SK-MEL-5 (cell line): ENCODE measurements around the gene GPHN. TPM values are rescaled to one million over a fixed set of nuclear protein-coding genes. Genes with fewer than 3 reads are reported as not detected.

Source experiments
- DNase-seq: peaks from one replicate; pipeline ENCODE4 v3.0.0-alpha.2; 2016; ENCODE audit warnings: low read depth, low spot score
- in situ Hi-C: cut with HindIII; loops from 2 replicates; pipeline ENCODE4 v1.10.0; 2016; ENCODE audit warnings: low sequenced_read_pairs, high pct_unique_total_duplicates, low pct_unique_long_range_greater_than_20kb
- polyA plus RNA-seq, 2 experiments: library from polyadenylated mRNA; depleted of rRNA; stranded (reverse); fragments of >200 nt; gene quantifications; 2 replicates each; pipeline ENCODE4 v1.2.3, GENCODE V29; 2015
- total RNA-seq: library from RNA; depleted of rRNA; stranded (reverse); fragments of >200 nt; shearing (Covaris generic); gene quantifications from 2 replicates; pipeline ENCODE4 v1.2.3, GENCODE V29; 2014; rRNA removed

GPHN gene
- 28.6 and 29.4 TPM in 2 replicates for total RNA-seq
- polyA plus RNA-seq (2015; cell fraction: cytosol; rRNA removed), result 27.1 and 63.7 TPM in 2 replicates
- polyA plus RNA-seq (2015; cell fraction: nucleus; rRNA removed), result 10.3 and 23.0 TPM in 2 replicates

DNA sequence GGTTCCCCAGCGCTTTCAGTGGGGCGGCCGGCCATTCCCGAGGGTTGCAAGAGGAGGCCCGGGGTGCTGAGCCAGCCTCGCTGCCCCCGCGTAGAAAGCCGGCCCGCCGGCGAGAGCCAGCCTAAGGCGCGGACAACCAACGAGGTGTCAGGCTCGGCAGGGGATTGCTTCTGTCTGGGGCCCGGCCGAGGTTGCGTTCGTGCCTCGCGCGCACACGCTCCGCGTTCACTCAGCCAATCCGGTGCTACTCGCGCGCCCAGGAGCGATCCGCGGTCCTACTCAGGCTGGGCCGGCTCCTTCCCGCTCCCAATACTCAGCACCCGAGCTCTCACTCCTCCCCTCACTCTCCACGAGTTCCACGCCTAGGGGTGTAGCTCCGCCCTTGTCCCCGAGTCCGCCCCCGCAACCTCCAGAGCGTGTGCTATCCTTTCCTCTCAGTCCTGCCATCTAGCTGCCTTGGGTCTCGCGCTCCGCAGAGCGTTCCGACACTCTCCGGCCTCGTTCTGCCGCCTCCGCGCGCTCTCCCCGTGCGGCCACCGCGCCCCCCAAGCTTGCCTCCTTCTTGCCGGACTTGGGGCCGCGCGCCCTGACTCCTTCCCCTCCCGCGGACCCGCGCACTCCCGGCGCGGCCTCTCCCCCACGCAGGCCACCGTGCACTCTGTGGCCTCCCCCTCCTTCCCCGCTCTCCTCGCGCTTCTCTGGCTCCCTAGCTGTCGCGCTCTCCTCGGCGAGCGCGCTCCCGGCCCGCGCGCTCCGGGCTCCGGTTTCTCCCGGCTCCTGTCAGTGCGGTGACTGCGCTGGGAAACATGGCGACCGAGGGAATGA is at the start of gene GPHN:
GPHN (plus strand) TSS at position 426 of the 825 bp plus-strand sequence.
- in situ Hi-C loops, result no loop called here
- peak; percentile 98 for DNase-seq

DNA sequence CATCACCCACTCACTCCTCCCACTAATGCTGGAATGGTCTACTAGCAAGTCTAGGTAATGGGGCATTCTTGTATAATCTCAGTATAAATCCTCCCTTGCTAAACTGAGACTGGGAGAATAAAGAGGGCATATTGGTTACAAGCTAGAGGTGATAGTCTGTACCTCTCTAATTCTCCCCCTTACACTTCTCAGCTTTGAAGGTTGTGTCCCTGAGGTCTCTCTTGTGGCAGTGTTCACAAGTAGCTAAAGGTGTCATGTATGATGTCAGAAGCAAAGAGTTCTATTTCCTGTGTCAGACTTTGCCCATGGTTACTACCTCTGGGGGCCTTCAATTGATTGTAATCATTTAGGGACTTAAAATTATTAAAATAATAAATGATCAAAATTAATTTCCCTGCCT is 48.3 kb upstream of the GPHN start:
- in situ Hi-C loops, result no loop called here
- DNase-seq, result no peak

DNA sequence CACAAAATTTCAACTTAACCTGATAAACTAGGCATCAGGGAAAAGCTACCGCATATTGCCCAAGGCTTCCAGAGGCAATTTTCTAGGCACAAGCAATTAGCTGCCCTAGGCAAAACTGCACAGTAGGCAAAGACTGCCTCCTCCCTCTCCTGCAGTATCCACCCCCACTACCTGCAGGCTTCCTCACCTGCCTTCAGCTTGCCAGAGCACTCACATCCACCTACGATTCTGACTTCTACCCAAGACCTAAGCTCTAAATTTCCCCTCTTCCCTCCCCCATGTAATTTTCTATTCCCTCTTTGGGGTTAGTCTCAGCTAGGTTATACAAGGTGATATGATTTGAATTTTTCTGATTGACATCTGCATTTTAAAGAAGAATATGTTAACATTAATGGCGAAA is 43.7 kb upstream of the GPHN start:
- DNase-seq, result no peak
- in situ Hi-C loops, result no loop called here

DNA sequence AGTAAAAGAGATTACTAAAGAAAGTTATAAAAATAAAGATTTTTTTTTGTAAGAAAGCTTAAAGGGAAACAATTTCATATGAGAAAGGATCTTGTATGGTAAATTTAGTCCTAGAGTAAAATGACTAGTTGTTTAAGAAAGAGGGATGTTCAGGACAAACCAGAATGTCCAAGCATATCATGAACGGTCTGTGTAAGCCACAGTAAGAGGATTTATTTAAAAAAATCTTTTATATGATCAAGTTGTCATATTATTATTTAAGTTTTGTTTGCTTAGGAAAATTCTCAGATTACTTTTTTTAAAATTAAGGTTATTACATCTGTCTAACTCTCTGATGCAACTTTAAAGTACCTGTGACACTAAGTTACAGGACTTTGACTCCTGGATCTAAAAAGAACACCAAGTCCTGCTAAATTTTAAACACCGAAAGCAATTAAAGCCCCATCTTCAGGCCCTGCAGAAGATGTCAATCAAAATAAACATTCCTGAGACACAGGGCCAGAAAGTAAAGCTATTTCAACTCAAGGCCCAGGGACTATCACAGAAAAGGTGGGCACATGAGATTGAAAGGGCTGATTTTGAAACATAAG is 39.1 kb upstream of the GPHN start:
- no peak for DNase-seq
- in situ Hi-C loops, result no loop called here

DNA sequence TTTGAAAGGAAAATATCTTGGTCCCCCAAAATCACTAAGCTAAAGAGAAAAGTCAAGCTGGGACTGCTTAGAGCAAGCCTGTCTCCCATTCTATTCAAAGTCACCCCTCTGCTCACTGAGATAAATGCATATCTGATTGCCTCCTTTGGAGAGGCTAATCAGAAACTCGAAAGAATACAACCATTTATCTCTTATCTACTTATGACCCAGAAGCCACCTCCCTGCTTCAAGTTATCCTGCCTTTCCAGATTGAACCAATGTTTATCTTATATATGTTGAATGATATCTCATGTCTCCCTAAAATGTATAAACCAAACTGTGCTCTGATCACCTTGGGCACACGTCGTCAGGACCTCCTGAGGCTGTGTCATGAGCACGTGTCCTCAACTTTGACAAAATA is 36.4 kb upstream of the GPHN start:
- DNase-seq, result no peak
- in situ Hi-C loops, result no loop called here

DNA sequence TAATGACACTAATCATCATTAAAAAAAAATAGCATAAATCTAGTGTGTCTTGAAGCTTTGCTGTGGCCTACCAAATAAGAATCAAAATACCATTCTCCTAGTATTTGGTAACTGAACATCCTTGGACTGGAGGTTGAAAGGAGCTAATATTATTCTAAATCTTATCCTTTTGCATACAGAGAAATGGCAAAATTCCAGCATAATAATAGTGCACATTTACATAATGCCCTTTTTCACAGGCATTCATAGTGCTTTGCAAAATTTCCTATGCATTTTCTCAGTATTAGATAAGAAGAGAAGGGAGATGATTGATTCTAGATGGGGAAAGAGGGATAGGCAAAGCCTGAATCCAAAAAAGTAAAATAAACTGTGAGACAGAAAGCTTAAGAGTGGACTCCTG is 35.7 kb upstream of the GPHN start:
- in situ Hi-C loops, result no loop called here
- DNase-seq, result no peak

DNA sequence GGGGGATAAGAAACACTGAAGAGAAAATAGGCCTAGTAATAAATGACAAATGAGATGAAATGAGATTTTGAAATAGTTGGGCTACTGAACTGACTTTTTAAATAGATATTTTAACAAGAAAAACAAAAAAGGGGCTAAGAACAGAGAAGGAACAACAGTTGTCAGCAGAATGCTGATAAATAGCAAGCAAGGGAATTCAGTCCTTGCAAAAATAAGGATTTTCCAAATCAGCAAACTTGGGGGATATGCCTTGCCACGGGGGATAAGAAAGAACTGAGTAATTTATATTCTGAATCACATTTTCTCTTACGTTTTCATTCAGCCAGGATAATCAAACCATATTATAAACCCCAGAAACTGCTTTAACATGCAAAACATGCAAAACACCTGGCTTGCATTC is 34.7 kb upstream of the GPHN start:
- no peak for DNase-seq
- in situ Hi-C loops, result no loop called here

DNA sequence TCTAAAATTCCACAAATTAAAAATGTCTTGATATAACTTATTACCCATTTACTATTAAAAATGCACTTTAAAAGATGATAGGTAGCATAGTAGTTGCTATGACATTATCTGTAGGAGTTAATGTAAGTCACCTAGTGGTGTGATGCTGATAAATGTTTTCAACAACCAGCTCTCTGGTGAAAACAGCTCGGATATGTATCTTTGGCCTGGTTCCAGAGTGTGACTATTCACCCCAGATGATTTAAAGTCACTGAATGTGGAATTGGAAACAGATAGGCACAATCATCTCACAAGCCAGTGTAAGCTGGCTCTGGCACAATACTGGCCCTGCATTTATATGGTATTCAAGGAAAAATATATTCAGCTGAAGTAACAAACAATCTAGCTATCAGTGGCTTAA is 31.0 kb upstream of the GPHN start:
- in situ Hi-C loops, result no loop called here
- no peak for DNase-seq

DNA sequence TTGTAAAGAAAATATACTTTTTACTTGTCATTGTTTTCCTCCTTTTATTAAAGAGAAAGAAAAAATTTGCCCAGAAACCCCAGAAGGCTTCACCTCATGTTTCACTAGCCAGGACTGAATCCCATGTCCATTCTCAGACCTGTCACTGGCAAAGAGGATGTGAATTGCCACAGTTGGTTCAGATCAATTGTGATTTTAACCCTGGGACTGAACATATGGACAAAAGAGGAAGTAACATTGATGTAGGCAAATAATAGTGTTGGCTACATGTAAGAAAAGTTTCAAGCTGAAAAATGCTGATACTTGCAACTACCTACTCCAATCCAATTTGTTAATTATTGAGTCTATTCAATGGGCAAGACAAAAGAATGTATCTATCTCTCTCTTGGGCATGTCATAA is 30.4 kb upstream of the GPHN start:
- DNase-seq, result no peak
- in situ Hi-C loops, result no loop called here

DNA sequence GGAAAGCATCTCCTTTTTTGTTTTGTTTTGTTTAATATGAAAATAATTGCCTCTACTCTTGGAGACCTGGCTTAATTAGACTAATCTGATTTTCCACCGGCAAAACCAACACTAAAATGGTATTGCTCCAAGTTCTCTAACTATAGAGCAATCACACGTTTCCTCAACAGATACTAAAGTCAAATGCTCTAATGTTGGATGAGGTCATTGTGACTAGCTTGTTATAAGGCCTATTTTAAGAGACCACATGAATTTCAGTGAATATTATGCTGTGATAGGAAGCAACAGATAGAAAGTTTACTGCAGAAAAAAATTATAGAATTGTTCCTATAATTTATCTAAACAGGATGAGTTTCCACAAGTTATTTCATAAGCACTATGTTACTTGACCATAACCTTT is 25.1 kb upstream of the GPHN start:
- in situ Hi-C loops, result no loop called here
- no peak for DNase-seq

DNA sequence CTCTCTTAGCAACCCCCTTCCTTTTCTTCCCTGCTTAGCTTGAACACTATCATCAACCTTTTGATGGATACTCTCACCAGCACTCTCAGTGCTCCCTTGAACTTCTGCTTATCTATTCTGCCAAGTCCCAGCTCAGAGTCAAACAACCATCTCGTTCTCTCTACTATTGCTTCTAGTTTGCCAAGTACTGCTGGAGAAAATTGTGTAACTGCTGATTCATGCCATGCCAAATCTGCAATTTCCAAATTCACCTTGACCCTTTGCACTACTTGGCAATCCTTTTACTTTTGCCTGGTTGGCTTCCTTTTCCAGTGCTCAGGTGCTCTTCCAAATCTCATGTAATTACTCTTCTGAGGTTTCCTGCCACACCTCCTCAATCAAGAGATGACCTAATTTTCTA is 24.6 kb upstream of the GPHN start:
- in situ Hi-C loops, result no loop called here
- DNase-seq, result no peak

DNA sequence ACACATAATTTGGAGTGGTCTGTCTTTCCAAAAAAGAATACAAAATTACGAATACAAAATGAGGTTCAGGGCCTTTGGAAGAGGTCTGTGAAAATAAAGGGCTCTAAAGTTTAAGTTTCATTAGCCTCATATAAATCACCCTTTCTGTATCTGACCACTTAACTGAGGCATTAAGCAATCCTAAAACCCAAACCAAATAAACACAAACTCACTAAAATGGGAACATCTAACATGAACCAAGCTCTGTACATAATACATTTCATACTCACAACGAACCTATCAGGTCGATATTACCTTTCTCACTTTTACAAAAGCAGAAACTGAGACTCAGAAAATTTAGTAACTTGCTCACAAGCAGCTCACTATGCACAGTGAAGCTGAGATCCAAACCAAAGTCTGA is 22.9 kb upstream of the GPHN start:
- no peak for DNase-seq
- in situ Hi-C loops, result no loop called here

DNA sequence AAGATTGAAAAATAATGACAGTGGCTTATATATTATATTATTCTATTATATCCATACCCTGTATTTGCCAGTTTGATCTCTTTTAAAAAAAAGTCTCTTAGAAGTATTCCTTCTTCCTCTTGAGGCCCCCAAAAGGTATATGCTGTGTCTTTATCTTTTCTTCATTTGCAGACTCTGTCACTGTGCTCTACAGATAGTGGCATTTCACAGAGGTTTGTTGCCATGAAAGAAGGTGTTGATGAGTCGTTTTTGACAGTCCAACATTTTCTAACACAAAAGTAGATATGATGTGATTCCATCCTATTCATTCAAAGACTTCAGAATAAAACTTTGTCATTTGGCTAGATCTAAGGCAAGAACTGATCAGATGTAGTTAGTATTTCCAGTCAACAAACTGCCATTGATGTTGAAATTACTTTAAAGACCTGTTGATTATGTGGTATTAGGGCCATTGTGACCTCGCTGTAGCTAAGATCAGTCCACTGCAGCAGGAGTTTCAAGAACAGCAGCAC is 22.0 kb upstream of the GPHN start, which contains the start of gene CCDC196:
CCDC196 (plus strand) TSS at position 462 of the 512 bp plus-strand sequence. CDS start 132 bp downstream, outside the sequence.
- in situ Hi-C loops, result no loop called here
- no peak for DNase-seq

DNA sequence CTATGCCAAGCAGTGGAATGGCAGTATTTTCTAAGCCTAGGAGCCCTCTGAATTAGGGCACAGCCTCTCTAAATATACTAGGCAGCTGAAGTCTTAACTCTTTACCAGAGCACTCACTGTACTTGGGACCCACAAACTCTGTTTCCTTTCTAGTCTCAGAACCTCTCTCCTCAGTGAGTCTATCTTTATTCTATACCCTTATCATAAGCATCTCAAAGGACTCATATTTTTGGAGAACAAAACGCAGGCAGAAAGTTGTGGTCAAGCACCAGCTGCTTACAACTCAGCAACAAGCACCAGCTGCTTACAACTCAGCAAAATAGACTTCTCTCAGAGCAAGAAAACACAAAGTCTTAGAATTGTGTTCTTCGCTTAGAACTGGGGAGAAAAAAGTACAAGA is 20.8 kb upstream of the GPHN start:
- DNase-seq, result no peak
- in situ Hi-C loops, result no loop called here

DNA sequence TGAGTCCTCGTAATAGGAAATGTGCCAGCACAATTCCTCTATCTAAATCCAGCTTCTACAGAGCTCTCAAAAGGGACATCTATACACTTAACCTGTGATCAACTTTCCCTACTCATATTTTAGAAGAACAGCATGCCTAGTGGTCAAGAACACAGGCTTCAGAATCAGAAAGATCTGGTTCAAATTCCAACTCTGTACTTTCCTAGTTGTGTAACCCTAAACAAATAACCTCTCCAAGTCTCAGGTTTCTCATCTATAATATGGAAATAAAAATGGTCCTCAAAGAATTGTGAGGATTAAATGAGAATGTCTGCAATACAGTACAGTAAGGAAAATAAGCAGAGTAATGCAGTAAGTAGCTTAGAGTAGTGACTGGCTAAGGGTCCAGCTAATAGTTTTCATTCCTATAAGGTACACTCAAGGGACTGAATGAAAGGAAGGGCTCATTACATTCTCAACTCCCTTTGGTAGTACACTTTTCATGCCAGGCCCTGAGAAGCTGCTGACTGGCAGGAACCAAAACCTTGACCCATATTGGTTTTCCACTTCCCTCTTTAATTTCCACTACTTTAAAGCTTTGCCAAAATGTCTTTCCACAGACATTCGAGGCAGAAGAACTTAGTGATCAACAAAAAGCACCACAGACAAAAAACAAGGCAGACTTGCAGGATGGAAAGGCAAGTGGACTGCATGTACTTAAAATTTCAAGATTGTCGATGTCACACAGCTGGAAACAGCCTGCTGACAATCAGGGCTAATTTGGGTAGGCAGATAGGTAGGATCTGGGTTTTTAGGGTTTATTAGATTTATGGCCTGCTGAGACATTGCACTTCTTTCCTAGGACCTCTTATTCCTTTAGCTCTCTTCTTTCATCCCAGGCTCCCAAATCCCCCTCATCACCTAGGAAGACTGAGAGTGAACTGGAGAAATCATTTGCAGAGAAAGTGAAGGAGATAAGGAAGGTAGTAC is 17.5 kb upstream of the GPHN start:
- in situ Hi-C loops, result no loop called here
- DNase-seq, result no peak

DNA sequence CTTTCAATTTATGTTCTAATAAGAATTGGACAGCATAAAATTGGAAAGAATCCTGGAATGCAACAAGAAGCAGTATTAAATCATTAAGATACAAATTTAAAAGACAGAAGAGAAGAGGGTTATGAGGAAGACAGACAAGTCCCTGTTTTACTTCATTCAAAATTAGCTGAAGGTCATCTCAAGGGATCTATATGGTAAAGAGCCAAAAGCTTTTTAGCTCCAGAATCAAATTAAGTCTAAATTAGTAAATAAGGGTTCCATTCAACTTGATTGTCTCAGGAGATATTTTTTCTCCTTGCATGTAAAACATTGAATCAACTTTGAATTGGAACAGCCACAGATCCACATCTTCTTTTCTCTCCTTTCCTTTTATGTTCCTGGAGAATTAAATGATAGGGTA is 14.2 kb upstream of the GPHN start:
- in situ Hi-C loops, result no loop called here
- no peak for DNase-seq

DNA sequence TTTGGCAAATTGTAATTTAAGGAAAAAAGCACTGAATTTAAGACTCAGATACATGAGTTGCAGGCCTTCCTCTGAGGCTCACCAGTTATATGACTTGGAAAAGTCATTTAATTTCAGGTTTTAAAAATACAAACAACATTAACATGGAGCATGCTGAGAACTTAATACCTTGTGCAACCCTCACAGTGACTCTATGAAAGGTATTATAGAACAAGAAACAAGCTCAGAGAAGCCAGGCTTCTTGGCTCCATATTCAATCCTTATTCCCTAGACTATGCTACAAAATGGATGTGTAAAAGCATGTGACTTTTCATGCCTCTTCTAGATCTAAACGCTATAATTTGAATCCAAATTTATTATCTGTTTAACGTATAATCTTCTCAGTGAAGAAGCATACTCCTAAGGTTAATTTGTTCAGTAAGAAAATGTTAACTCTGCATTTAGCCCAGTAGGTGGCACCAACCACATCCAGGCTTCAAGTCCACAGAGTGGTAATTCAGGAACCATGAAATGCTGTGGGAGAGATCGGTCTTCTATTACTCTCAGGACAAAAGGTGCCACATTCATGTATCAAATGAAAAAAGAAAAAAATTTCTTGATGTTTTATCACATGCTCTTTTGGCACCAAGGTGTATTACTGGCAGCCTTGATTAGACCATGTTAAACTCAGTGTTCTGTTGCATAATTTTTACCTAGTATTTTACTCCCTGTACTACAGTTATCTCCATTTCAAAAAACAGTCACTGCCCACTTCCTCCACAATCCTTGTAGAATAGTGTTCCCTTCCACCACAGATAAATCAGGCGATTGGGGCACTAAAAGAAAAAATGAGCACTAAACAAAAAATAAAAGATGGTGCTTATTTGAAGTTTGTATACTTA is 12.5 kb upstream of the GPHN start:
- peak; percentile 81 for DNase-seq
- in situ Hi-C loops, result no loop called here
